Neural cell (in vitro differentiated cells): ENCODE measurements around the gene RELCH. TPM values are rescaled to one million over a fixed set of nuclear protein-coding genes. Genes with fewer than 3 reads are reported as not detected.

ENCODE experiments used
- H2AFZ ChIP-seq: fragments of 200-600, 300-800 bp; sonication (generic), shearing (Covaris generic); 2 replicates; pipeline ENCODE4 v1.6.0; 2014; ENCODE audit warnings: low read depth, mild to moderate bottlenecking, antibody characterized with exemption, low read length, moderate library complexity
- H3F3A ChIP-seq: fragments of 200-600 bp; shearing (Covaris generic); 2 replicates; pipeline ENCODE4 v1.6.1; 2016; ENCODE audit warnings: mild to moderate bottlenecking, moderate library complexity, mixed read lengths, antibody characterized with exemption, low read length; ENCODE audit not compliant: insufficient read depth, poor library complexity, severe bottlenecking
- H3K27ac ChIP-seq: fragments of 200-600, 300-800 bp; sonication (generic), shearing (Covaris generic); 2 replicates; pipeline ENCODE4 v1.5.1; 2014; ENCODE audit warnings: mild to moderate bottlenecking, low read length, moderate library complexity
- H3K27me3 ChIP-seq: fragments of 300-800, 200-600 bp; sonication (generic), shearing (Covaris generic); 2 replicates; pipeline ENCODE4 v1.6.0; 2014; ENCODE audit warnings: mild to moderate bottlenecking, low read depth, low read length, moderate library complexity; ENCODE audit not compliant: insufficient read depth
- H3K36me3 ChIP-seq: fragments of 300-800, 200-600 bp; sonication (generic), shearing (Covaris generic); 2 replicates; pipeline ENCODE4 v1.5.1; 2014; ENCODE audit warnings: mild to moderate bottlenecking, antibody characterized with exemption, low read length, moderate library complexity; ENCODE audit not compliant: insufficient read depth
- H3K4me2 ChIP-seq: fragments of 300-800, 200-600 bp; sonication (generic), shearing (Covaris generic); 2 replicates; pipeline ENCODE4 v1.6.0; 2014; ENCODE audit warnings: mild to moderate bottlenecking, low read length
- H3K4me3 ChIP-seq: fragments of 300-800, 200-600 bp; sonication (generic), shearing (Covaris generic); 2 replicates; pipeline ENCODE4 v1.5.1; 2014; ENCODE audit warnings: mild to moderate bottlenecking, low read length, moderate library complexity
- H3K79me2 ChIP-seq: fragments of 200-600 bp; shearing (Covaris generic); replicated peaks from 2 replicates; pipeline ENCODE4 v1.6.0; 2014; ENCODE audit warnings: mild to moderate bottlenecking, low read length, moderate library complexity; ENCODE audit not compliant: insufficient read depth
- H3K9ac ChIP-seq: fragments of 300-800, 200-600 bp; sonication (generic), shearing (Covaris generic); 2 replicates; pipeline ENCODE4 v1.6.1; 2016; ENCODE audit warnings: mild to moderate bottlenecking, low read length, mixed read lengths
- H3K9me2 ChIP-seq: fragments of 200-600 bp; shearing (Covaris generic); 2 replicates; pipeline ENCODE4 v1.6.1; 2016; ENCODE audit warnings: mild to moderate bottlenecking, low read length, mixed read lengths; ENCODE audit not compliant: insufficient read depth
- H3K9me3 ChIP-seq: fragments of 200-600, 300-800 bp; sonication (generic), shearing (Covaris generic); 2 replicates; pipeline ENCODE4 v1.6.1; 2016; ENCODE audit warnings: mild to moderate bottlenecking, mixed run types, low read length, moderate library complexity, mixed read lengths
- H4K20me1 ChIP-seq: fragments of 200-600 bp; shearing (Covaris generic); 2 replicates; pipeline ENCODE4 v1.6.1; 2016; ENCODE audit warnings: mild to moderate bottlenecking, mixed run types; ENCODE audit not compliant: insufficient read depth
- CTCF ChIP-seq: fragments of 450-650 bp; IDR thresholded peaks from 2 replicates; pipeline ENCODE4 v1.5.1; 2014; ENCODE audit warnings: antibody characterized with exemption, mild to moderate bottlenecking, moderate library complexity; ENCODE audit not compliant: poor library complexity, severe bottlenecking
- EP300 ChIP-seq: fragments of 450-650 bp; conservative IDR thresholded peaks from 2 replicates; pipeline ENCODE4 v1.6.1; 2014; ENCODE audit warnings: antibody characterized with exemption, mild to moderate bottlenecking, moderate library complexity; ENCODE audit not compliant: poor library complexity, severe bottlenecking
- EZH2 ChIP-seq: fragments of 200-600, 300-800 bp; shearing (Covaris generic), sonication (generic); IDR thresholded peaks from 2 replicates; pipeline ENCODE4 v1.6.1; 2014; ENCODE audit warnings: antibody characterized with exemption, low read length, borderline replicate concordance, mild to moderate bottlenecking; ENCODE audit not compliant: insufficient read depth, poor library complexity, severe bottlenecking
- MXI1 ChIP-seq: fragments of 450-650 bp; conservative IDR thresholded peaks from 2 replicates; pipeline ENCODE4 v1.6.1; 2014; ENCODE audit warnings: antibody characterized with exemption, mild to moderate bottlenecking; ENCODE audit not compliant: poor library complexity, severe bottlenecking
- POLR2AphosphoS5 ChIP-seq: IDR thresholded peaks from 2 replicates; pipeline ENCODE4 v1.6.1; 2012
- RAD21 ChIP-seq: fragments of 450-650 bp; conservative IDR thresholded peaks from 2 replicates; pipeline ENCODE4 v1.6.1; 2014; ENCODE audit warnings: antibody characterized with exemption, mild to moderate bottlenecking, moderate library complexity
- REST ChIP-seq: IDR thresholded peaks from 2 replicates; pipeline ENCODE4 v1.6.1; 2012; ENCODE audit warnings: borderline replicate concordance
- SMC3 ChIP-seq: fragments of 450-650 bp; conservative IDR thresholded peaks from 2 replicates; pipeline ENCODE4 v1.6.1; 2014; ENCODE audit warnings: antibody characterized with exemption, mild to moderate bottlenecking, moderate library complexity; ENCODE audit not compliant: poor library complexity
- TAF1 ChIP-seq: IDR thresholded peaks from 2 replicates; pipeline ENCODE4 v1.6.1; 2012; ENCODE audit warnings: low read depth
- polyA plus RNA-seq: library from polyadenylated mRNA; depleted of rRNA; stranded (reverse); fragments of >200 nt; gene quantifications from 2 replicates; pipeline ENCODE4 v1.2.3, GENCODE V29; 2014

RELCH gene
- polyA plus RNA-seq, 1 donor from 2014 or later, result 80.2 TPM

- no peak for TF ChIP-seq RAD21
- no peak for TF ChIP-seq REST
- TF ChIP-seq MXI1, result no peak
- TF ChIP-seq CTCF, result no peak
- no peak for TF ChIP-seq EZH2
- TF ChIP-seq TAF1, result no peak
- no peak for TF ChIP-seq EP300
- TF ChIP-seq POLR2AphosphoS5, result no peak
- no peak for TF ChIP-seq SMC3
- Histone ChIP-seq H3K36me3 (no peaks in the 10 kb centered on the region), H3K27me3 (no peaks in the 10 kb centered on the region), H3K9me3 (no peaks in the 10 kb centered on the region), H3K27ac (no peak overlapping the region), H3K79me2 (no peaks in the 10 kb centered on the region), H3K9ac (no peak overlapping the region), H2AFZ (no peak overlapping the region), H3F3A (no peaks in the 10 kb centered on the region), H3K4me3 (no peak overlapping the region), H3K4me2 (no peak overlapping the region), H4K20me1 (no peaks in the 10 kb centered on the region), H3K9me2 (no peaks in the 10 kb centered on the region)
Observed at GRCh38 chr18:62248313-62248712, 61.3 kb downstream of the RELCH start.

- H3K4me3 ChIP-seq, result no peak overlapping the region
- no peaks in the 10 kb centered on the region for H3K27me3 ChIP-seq
- no peaks in the 10 kb centered on the region for H3K9me2 ChIP-seq
- H3K9me3 ChIP-seq, result no peaks in the 10 kb centered on the region
- H3K9ac ChIP-seq, result no peak overlapping the region
- TF ChIP-seq EZH2, result no peak
- peak; percentile 69 for TF ChIP-seq CTCF
- TF ChIP-seq TAF1, result no peak
- TF ChIP-seq RAD21, result peak; percentile 67
- peak; percentile 78 for TF ChIP-seq SMC3
- no peak overlapping the region for H2AFZ ChIP-seq
- H3K79me2 ChIP-seq, result no peaks in the 10 kb centered on the region
- H3K4me2 ChIP-seq, result no peak overlapping the region
- H3F3A ChIP-seq, result no peaks in the 10 kb centered on the region
- no peak overlapping the region for H3K27ac ChIP-seq
- no peaks in the 10 kb centered on the region for H4K20me1 ChIP-seq
- no peaks in the 10 kb centered on the region for H3K36me3 ChIP-seq
Observed at GRCh38 chr18:62249478-62250097, 62.5 kb downstream of the RELCH start.
